HG03460 (cell line): ENCODE results near the gene SIL1.
"Not testable (repeated sequence)": the region's sequence is repeated elsewhere in the genome, so short reads cannot be mapped to it uniquely, and the experiment has no call there.

Experiments used
- ATAC-seq: cut with Tn5 transposase; IDR thresholded peaks from one replicate; pipeline ENCODE4 v1.9.1; 2021; ENCODE audit not compliant: unreplicated experiment

SIL1 gene

DNA sequence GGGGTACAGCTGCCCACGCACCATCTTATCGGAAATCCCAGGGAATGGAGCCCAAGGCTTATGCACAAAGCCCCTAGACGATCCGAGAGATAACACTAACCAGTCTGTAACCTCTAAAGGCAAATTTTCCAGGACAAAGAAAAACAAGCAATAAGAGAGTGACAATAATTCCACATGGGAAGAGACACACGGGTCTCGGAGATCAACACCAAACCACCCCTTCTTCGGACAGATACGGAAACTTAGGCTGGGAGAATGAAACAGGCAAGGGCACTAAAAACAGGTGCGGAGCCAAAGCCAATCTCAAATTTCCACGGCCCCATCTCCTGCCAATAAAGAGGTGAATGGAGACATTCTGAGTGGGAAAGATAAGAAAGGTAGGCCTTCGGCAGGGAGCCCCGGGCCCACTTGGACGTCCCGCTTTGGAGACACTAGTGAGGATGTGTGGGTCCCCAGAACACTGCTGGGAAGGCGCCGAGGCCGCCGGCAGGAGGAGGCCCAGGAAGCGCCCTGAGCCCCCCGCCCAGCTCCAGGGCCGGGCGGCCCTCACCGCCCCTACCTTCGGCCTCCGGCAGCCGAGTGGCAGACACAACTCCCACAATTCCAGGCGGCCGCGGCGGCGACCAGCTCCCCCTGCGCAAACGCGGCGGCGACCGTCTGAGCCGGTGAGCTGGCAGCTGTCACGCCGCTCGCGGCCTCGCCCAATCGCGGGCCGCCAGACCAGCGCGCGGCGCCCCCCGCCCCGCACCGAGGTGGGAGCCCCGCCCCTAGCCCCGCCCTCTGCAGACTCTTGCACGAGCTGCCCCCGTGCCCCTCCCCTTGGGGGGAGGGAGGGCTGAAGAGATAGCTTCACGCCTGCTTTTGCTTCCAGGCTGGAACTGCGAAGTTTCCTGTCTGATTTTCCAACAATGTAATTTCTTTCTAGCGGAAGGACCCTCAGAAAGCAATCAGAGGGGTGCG, at the start of gene SIL1:
SIL1 (minus strand) TSS at position 659 of the 960 bp plus-strand sequence. CDS start 70,525 bp downstream, outside the sequence.
- ATAC-seq, result peak; percentile 97

DNA sequence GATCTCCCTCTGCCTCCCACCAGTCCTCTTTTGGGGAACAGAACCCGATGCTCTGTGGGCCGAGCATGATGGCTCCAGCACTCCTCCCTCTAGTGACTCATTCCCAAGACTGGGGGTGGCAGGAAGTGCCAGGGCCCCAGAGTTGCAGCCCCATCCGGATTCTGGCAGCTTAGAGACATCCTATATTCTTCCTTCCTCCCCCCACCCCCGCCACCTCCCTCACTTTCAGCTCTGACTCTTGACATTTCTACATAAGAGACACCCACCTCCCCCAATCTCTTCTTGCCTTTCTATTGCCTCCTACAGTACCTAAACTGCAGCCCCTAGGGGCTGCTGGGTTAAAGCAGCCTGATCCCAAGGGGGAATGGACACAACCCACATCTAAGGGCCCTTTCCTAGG, 48.2 kb upstream of the SIL1 start:
- no peak for ATAC-seq

DNA sequence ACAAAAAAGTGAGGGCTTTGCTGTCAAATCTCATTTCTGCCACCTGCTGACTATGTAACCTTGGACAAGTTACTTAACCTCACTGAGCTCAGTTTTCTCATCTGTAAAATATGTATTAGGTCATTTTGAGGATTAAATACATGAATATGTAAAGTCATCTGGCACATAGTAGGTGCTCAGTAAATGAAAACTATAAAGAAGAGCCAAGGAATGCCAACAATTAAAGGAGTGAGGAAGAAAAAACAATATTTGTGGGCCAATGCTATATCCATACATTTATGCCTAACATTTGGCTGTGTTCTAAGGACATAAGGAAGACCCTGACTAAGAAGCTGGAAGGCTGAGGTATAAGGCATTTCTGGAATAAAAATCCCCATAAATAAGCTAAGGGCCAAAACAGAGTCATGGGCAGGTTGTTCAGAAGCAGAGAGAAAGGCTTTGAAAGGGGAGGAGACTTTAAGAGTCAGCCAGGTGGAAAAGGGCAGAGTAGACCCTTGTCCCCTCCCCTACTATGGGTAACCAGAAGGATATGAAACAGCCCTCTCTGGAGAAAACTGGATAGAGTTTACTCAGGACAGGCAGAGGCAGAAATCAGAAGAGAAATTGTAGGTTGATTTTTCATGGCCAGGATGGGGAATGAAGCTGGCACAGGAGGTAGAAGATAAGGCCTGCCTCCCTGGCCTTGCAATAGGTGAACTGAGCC, 47.6 kb upstream of the SIL1 start:
- no peak for ATAC-seq

DNA sequence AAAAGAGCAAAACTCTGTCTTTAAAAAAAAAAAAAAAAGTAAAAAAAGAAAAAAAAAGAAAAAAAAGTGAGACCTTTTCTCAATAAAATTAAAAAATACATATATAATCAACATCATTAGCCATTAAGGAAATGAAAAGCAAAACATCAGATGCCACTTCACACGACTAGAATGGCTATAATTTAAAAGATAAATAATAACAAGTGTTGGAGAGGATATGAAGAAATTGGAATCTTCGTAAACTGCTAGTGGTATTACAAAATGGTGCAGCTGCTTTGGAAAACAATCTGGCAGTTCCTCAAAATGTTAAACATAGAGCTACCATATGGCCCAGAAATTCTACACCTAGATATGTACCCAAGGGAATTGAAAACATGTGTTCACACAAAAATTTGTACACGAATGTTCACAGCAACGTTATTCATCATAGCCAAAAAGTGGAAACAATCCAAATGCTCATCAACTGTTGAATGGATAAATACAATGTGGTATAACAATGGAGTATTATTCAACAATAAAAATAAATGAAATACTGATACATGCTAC, 45.3 kb upstream of the SIL1 start:
- ATAC-seq, result no peak

DNA sequence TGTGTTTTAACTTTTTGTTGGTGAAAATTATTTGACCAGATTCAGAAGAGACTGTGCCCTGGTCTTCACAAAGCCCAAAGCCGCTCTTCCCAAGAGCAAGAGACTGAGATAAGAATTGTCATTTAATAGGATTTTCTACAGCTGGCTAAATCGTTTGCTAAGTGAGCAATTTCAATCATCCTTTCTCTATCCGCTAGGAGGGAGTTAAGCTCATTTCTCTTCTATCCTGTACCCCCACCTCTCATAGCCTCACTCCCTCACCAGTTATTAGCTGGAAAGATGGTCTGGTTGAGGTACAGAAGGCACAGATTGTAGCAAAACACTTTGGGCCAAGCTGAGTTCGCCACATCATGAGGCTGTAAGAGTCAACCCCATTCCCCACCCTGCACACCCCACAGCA, 43.0 kb upstream of the SIL1 start:
- no peak for ATAC-seq

DNA sequence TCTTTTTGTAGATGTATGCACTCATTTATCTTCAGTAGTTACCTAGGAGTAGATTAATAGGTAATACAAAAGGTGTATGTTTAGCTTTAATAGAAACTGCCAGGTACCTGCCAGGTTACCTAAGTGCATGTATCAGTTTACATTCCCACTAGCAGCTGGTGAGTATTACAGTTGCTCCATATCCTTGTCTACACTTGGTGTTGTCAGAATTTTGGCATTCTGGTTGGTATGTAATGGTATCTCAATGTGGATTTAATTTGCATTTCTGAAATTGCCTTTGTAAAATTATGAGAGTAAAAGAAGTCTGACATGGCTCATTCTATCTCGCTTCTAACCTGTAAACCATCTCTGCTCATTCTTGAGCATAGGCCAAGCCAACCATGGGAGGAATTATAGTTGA, 38.3 kb upstream of the SIL1 start:
- ATAC-seq, result no peak

DNA sequence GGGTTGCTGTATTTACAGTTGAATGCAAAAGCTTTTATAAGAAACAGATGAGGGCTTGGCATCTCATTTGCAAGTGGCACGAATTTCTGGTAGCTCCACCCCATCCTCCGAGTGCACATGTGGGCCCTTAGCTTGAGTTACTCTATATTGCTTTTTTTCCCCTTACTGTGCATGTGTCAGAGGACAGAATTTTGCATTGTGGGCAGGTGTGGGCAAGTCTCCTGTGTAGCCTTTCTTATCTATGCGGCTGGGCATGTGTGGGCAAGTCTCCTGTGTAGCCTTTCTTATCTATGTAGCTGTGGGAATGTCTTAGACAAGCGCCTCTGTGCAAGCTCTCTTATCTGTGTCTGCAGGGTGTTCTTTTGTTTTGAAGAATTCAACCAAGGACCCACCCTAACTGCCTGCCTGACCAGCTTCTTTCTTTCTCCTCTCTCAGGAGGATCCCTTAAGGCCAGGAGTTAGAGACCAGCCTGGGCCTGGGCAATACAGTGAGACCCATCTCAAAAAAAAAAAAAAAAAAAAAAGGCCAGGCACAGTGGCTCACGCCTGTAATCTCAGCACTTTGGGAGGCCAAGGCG, 34.1 kb upstream of the SIL1 start:
- no peak for ATAC-seq

DNA sequence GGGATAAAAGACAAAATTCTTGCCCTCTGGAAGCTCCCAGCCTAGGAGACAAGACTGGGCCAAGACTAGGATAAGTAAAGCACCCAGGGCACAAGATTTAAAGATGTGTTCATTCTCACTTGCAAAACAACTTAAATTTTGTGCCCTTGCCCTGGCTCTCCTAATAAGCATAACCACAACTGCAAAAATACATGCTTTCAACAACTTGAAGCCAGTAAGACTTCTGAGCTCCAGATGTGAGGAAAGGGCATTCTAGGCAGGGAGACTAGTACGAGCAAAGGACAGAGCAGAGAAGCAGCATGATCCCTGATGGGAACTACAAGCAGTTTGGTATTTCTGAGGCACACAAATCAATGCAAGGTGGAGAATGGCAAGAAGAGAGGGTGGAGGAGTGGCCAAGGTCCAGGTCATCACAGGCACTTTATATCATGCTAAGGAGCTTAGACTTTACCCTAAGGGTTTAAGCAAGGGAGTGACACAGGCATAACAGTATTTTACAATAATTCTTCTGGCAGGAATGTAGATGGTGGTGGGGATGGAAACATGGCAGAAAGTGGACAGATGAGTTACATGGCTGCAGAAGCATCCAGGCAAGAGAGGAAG, 30.1 kb upstream of the SIL1 start:
- no peak for ATAC-seq

DNA sequence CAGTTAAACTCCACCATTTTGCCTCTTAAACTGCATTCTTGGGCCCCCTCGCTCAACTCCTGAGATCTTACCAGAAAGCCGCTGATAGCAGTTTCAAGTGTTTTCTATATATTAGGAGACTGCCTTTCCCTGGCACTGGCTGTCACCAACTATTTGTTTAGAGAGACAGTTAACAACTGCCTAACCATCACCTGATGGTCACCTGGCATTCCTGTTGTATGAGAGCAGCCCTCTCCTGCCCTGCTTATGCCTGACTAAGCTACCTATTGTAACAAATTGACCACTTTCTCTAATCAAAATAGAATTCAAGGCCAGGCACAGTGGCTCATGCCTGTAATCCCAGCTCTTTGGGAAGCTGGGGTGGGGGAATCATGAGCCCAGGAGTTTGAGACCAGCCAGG, 28.0 kb upstream of the SIL1 start:
- ATAC-seq, result no peak

DNA sequence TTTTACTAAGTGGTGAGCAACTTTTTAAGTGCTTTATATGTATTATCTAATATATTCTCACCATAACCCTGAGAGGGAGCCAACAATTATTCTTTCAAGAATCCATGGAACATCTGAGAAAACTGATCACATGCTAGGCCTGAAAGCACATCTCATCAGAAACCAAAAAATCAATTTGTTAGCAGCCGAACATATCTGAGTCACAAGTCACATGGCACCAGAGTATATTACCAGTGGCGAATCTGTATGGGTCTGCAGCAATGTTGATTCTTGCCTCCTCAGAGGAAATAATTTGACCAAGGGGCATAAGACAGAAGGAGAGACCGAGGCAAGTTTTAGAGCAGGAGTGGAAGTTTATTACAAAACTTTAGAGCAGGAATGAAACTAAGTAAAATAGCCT, 25.3 kb upstream of the SIL1 start:
- ATAC-seq, result no peak

DNA sequence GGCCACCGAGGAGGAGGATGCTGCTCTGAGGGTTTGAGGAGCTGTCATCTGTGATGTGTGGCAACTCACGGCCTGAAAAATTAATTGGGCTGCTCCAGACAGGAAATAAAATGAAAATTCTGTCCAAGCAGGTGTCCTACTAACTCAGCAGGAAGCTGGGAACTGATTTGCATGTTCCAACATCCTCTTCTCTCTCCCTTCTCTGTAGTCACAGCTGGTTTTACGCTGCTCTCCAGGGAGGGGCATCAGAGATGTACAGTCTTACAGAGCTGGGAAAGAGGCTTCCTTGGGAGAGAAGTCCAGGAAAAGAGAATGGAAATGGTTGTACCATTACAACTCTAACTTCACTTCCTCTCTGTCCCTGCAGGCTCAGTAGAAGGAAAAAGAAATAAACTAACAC, 24.2 kb upstream of the SIL1 start:
- ATAC-seq, result no peak

DNA sequence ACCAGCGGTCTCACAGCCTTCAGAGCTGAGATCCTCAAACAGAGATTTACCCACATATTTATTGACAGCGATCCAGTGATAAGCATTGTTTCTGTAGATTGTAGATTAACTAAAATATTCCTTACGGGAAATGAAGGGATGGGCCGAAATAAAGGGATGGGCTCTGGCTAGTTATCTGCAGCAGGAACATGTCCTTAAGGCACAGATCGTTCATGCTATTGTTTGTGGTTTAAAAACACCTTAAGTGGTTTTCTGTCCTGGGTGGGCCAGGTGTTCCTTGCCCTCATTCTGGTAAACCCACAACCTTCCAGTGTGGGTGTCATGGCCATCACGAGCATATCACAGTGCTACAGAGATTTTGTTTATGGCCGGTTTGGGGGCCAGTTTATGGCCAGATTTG, 19.9 kb upstream of the SIL1 start:
- not testable (repeated sequence) for ATAC-seq

DNA sequence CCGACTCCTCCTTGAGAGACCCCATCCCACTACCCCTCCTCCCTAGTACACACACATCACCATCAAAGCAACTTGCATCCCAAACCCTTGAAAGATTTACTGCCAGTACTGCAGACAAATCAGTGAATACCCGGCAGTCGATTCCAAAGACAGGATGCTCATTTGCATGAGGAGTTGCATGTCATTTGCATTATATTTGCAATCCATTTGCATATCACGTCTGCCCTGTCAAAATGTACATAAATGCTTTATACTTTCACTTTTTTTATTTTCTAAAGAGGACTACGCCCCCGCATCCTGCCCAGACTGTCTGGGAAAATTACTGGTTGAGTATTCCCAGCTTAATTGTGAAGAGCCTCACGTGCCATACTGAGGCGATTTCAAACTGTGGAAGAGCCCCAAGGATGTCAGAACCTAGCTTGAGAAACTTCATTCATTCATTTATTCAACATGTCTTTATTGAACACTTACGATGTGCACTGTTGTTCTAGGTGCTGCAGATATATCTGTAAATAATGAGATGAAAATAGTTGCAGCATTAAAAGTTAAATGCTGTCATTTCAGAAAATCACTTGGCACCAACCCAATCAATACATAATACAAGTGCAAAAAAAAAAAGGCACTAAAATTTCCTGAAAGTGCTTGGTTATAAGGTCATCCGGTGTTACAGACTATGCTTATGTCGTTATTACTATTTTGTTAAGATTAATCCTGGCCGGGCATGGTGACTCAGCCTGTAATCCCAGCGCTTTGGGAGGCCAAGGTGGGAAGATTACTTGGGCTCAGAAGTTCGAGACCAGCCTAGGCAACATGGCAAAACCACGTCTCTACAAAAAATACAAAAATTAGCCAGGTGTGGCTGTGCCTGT, 17.2 kb upstream of the SIL1 start:
- ATAC-seq, result no peak

DNA sequence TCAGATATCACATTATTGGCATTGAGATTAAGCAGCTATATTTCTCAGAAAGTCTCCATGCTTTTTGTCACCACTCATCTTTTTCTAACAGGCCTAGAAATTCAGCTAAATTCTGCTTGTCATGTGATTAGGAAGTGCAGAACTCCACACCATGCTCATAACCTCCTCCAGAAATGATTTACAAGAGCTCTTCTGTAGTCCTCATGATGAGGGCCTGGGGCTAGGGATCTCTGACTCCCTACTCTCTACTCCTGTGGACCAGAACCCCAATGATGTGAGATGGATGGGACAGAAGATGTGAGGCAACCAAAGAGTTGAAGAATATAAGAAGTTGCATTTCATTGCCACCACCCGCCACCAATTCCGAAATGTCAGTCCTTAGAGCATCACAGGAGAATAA, 16.5 kb upstream of the SIL1 start:
- ATAC-seq, result no peak

DNA sequence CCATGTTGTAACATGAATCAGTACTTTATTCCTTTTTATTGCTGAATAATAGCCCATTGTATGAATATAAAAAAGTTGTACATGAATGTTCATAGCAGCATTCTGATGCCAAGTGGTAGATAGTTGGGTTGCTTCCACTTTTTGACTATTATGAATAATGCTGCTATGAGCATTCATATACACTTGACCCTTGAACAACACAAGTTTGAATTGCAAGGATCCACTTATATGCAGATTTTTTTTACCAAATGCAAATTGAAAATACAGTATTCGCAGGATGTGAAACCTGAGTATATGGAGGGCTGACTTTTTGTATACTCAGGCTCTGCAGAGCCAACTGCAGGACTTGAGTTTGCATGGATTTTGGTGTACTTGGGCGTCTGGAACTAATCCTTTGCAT, 14.7 kb upstream of the SIL1 start:
- ATAC-seq, result no peak

DNA sequence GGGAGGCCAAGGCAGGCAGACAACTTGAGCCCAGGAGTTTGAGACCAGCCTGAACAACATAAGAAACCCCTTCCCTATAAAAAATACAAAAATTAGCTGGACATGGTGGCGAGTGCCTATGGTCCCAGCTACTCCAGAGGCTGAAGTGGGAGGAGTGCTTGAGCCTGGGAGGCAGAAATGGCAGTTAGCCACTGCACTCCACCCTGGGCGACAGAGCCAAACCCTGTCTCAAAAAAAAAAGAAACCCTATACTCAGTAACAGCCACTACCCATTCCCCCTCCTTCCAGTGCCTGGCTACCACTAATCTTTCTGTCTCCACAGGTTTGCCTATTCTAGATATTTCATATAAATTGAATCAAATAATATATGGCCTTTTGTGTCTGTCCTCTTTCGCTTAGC, 14.3 kb upstream of the SIL1 start:
- no peak for ATAC-seq

DNA sequence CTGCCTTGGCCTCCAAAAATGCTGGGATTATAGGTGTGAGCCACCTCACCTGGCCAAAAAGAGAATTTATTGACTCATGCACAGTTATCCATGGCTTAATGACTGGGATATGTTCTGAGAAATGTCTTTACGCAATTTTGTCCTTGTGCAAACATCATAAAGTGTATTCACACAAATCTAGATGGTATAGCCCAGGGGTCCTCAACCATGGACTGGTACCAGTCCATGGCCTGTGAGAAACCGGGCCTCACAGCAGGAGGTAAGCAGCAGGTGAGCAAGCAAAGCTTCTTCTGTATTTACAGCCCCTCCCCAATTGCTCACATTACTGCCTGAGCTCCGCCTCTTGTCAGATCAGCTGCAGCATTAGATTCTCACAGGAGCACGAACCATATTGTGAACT, 12.4 kb upstream of the SIL1 start:
- no peak for ATAC-seq

DNA sequence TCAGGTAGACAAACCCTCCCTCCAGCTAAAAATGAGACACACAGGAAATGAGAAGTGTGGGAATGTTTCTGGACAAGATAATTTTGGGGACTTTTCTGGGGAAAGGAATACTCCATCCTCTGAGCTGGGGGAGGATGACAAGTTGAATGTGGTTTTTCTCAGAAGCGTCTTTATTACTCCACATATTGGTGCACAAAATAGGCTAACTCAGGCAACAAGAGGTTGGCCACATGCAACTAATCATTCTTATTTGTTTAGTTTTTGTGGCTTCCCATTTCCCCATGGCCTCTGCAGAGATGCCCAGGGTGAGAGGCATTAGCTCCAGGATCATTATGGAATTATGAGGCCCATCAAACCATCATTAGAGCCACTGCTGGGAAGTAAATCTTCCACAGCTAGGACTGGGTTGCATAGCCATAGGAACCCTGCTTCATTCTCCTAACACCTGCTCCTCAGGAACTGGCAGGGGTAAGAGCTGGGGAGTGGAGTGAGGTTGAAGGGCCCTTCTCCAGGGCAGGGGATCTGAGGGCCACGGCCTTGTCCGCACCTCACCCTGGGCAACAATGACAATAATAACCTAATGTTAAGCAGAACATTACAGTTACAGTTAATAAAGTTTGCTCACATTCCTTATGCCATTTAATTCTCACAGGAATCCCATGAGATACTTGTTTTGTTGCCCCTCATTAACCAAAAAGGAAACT, 9.3 kb upstream of the SIL1 start:
- no peak for ATAC-seq

DNA sequence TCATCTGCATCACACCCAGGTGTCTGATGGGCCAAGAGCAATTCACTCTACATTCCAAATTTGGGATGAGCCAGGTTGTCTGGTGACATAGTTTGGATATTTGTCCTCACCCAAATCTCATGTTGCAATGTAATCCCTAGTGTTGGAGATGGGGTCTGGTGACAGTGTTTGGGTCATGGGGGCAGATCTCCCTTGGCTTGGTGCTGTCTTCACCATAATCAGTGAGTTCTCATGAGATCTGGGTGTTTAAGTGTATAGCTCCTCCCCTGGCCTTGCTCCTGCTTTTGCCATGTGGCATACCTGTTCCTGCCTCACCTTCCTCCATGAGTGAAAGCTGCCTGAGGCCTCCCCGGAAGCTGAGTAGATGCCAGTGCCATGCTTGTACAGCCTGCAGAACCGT, 7.4 kb upstream of the SIL1 start:
- no peak for ATAC-seq

DNA sequence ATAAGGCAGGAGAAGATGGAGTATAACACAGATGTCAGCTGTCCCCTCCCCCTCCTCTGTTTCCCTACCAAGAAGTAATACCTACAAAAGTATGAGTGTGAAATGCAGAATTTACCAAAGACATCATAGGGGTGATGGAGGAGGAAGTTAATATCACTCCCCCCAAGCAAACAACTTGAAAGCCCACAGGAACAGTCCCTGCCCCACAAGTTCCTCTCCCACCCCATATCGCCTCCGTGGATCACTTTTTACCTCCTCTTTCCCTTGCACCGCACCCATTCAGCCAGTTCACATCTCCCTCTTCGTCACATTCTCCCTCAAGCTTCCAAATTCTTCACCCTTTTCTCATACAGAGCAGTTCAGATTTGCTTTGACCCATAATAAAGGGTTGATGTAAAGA, 7.0 kb upstream of the SIL1 start:
- ATAC-seq, result no peak
